EL (cell line): ENCODE data around the gene OGG1.

Experiments
- DNase-seq: peaks from one replicate; pipeline ENCODE4 v3.0.0-alpha.2; 2016

OGG1 gene

DNA sequence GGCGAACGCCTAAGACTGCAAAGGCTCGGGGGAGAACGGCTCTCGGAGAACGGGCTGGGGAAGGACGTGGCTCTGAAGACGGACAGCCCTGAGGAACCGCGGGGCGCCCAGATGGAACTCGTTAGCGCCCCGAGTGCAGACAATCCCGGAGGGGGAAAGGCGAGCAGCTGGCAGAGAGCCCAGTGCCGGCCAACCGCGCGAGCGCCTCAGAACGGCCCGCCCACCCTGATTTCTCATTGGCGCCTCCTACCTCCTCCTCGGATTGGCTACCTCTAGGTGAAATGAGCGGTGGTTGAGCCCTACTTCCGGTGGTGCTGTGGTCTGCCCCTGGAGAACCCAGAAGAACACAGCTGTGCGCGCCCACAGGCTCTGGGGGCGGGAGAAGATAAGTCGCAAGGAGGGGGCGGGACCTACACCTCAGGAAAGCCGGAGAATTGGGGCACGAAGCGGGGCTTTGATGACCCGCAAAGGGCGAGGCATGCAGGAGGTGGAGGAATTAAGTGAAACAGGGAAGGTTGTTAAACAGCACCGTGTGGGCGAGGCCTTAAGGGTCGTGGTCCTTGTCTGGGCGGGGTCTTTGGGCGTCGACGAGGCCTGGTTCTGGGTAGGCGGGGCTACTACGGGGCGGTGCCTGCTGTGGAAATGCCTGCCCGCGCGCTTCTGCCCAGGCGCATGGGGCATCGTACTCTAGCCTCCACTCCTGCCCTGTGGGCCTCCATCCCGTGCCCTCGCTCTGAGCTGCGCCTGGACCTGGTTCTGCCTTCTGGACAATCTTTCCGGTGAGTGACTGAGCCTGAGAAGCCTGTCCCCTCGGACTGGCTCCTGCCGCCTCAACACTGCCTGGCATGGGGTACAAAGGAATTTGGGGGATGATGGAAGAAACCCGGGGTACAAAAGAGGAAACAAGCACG is at the start of gene OGG1:
TSS of gene OGG1 (plus strand) at position 308 of the 911 bp plus-strand sequence. CDS start at position 643, 335 bp downstream.
- peak; percentile 99 for DNase-seq

DNA sequence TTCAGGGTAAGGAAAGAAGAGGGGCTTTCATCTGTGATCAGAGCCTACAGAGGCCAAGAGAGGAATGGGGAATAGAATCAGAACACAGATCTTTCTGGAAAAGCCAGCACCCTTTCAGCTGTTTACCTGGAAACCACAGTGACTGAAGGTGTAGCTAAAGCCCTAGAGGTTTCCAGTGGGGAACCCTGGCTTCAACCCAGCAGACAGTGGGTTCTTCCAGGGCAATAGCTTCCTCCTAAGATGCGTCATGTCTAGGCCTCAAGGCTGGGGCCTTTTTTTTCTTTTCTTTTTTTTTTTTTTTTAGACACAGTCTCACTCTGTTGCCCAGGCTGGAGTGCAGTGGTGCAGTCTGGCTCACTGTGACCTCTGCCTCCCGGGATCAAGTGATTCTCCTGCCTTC is 49.2 kb upstream of the OGG1 start:
- no peak for DNase-seq

DNA sequence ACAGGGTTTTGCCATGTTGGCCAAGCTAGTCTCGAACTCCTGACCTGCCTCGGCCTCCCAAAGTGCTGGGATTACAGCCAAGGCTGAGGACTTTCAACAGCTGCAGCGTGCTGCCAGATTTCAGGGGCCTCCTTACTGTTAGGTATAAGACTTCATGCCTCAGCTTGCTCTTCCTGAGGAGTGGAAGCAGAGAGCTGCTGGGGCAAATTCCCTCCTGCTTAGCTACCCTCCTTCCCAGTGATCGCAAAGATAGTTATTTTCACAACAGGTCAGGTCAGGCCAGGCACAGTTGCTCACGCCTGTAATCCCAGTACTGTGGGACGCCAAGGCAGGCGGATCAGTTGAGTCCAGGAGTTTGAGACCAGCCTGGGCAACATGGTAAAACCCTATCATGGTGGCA is 48.7 kb upstream of the OGG1 start:
- DNase-seq: no peak

DNA sequence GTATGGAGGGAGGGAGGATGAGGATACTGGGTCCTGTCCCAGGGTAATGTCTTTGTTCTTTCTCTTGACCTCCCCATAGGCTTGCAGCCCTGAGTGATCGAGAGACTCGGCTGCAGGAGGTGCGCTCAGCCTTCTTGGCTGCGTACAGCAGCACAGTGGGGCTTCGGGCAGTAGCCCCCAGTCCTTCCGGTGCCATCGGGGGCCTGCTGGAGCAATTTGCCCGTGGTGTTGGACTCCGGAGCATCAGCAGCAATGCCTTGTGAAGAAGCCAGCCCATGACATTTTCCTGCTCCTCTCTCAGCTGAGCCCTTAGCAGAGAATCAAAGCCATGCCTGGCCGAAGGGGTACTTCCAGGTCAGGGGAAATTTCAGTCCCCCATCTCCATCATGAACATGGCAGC is 48.0 kb upstream of the OGG1 start:
- no peak for DNase-seq

DNA sequence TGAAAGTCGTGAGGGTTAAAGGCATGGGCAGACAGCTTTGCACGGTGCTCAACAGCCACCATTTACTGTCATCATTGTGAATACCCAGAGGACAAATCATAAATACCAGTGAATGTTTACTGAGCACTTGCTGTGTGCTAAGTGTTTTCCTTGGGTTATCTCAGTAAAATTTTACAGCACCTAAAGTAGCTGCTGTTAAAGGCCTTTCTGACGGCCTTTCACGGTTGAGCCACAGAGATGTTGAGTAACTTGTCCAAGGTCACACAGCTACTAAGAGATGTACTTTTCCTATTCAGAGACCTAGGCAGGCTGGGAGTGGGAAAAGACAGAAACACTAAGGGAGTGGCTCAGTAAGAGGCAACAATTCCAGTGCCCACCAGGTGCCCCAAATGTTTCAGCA is 46.5 kb upstream of the OGG1 start:
- DNase-seq: no peak

DNA sequence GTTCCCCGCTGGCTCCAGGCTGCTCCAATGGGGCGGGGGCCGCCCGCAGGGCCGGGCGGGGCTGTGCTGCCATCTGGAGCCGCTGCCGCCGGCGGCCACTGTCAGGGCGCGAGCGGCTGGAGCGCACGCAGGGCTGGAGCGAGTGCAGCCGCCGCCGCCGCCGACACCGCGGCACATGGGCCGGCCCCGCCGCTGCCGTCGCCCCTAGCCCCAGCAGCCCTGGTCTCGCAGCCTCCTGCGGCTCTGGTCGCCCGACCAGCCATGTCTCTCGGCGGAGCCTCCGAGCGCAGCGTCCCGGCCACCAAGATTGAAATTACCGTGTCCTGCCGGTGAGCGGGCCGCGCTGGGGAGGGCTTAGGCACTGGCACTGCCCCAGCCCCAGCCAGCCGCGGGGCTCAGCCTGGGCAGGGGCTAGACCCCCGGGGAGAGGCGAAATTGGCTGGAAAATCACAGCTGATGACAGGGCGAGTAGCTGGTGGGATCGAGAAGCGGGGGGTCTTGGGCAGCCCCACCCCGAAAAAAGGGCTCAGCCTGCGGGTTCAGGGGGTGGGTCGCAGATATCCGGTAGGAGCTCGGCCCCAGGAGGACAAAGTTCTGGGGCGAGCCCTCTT is 45.9 kb upstream of the OGG1 start, which contains the start of gene CPNE9:
TSS of gene CPNE9 (plus strand) at position 98 of the 611 bp plus-strand sequence. CDS start at position 262, 164 bp downstream.
- no peak for DNase-seq

DNA sequence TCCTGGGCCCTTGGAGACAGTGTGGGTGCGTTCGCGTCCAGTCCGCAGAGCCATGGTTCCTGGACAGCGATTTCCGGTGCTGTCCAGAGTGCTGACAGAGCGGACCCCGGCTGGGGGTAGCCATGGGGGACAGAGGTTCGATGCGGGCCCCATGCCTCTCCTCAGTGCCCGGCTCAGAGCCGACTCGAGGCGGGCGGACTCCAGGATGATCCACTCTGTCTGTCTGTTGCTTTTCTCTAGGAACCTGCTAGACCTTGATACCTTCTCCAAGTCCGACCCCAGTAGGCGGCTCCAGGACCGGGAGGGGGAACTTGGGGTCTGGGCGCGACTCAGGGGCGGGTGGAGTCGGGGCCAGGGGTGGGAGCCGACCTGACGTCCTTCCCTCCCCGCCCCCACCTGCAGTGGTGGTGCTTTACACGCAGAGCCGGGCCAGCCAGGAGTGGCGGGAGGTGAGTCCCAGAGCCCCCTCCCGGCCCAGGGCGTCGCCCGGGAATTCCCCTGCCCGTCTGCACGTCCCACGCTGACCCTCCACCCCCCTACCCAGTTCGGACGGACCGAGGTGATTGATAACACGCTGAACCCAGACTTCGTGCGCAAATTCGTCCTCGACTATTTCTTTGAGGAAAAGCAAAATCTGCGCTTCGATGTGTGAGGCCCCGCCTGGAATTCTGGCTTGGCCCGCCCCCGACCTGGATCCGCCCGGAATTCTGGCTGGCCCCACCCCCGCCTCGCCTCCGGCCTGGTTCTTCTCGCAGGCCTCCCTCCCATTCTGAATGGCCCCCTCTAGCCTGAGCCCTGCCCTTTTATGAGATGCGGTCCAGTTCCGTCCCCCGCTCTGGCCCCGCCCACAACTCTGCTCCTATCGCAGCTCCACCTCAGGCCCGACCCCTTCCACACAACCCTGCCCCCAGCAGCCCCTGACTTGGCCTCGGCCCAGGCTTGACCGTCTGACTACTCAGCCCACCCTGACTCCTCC is 45.1 kb upstream of the OGG1 start:
- DNase-seq: peak; percentile 32

DNA sequence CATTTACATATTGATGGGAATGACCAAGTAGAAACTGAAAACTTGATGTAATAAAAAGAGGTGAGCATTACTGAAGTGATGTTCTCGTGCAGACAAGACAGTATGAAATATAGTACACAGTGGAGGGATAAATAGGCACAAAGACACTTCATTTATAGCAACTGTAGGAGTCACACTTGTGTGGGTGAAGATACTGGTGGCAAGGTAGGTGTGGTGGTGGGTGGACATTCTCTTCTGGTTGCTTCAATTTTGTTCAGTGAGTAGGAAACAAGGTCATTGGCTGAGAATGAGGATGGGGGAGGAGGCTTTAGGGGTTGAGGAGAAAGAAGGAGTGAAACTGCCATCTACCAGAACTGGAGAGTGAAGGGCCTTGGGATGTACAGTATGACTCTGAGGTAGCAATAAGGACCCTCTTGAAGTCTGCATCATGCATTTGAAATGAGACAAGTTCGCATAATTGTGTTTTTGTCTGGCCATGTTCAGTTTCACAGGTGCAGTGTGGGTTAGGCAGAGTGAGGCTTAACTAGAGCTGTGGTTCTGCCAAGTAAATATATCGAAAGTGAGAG is 39.5 kb upstream of the OGG1 start:
- no peak for DNase-seq

DNA sequence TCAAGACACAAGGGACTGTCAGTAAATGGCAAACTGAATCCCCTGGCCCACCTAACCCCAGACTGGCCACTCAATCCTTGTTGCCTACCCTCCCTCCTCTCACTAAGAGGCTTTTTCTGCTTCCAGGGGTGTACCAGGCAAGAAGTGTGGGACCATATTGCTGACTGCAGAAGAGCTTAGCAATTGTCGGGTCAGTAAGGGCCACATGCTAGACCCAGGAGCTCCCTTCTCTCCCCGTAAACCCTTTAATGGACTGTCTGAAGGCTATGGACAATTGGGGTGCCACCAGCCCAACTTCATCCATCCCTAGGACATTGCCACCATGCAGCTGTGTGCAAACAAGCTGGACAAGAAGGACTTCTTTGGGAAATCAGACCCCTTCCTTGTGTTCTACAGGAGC is 37.3 kb upstream of the OGG1 start:
- no peak for DNase-seq

DNA sequence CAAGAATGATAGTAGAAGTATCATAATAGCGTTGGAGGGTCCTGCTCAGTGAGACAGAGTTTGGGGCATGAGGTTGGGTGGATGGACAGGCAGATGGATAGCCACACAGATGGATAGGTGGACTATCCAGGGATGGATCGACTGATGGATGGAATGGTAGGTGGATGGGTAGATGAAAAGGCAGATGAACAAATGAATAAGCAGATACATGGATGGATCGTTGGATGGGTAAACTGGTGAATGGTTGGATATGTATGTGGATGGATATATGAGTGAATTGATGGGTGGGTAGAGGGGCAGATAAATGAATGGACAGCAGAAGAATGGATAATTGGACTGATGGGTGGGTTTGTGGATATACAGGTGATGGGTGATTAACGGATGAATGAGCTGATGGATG is 36.6 kb upstream of the OGG1 start:
- DNase-seq: no peak

DNA sequence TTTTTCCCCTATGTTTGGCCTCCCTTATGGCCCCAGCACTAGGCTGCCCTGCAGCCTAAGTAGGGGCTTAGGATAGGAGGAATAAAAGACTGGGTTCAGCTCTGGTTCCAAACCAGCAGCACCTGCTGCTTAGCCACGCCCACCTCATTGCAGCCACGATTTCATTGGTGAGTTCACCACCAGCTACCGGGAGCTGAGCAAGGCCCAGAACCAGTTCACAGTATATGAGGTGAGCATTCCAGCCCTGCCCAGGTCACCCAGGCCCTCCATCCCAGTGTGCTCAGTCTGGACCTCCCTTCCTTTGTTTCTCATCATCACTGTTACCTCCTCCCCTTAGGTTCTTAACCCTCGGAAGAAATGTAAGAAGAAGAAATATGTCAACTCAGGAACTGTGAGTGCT is 34.6 kb upstream of the OGG1 start:
- DNase-seq: no peak

DNA sequence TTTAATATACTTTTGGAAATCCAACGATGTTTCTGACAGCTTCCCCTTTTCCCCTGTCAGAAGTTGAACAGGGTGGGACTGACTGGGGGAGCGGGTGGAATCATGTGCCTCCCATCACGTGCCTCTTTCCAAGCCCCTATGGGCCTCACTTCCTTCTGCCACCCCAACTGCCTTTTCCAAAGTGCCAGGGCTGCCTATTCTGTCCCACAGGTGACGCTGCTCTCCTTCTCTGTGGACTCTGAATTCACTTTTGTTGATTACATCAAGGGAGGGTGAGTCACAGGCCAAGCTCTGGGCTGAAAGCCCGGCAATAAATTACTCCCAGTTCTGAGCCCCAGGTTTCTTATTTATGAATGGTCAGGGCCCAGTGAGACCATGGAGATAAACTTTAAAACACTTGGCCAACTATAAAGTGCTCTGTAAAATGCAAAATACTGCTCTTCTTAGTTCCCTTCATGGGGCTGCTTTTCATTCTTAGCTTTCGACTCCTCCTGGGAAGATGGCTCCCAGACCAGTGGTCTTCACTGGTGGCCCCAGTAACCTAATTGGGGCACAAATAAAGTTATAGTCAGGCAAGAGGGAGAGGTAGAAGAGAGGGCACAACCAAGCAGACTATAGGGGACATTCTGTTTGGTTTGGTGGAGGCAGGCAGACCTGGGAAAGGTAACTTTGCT is 33.9 kb upstream of the OGG1 start:
- peak; percentile 88 for DNase-seq

DNA sequence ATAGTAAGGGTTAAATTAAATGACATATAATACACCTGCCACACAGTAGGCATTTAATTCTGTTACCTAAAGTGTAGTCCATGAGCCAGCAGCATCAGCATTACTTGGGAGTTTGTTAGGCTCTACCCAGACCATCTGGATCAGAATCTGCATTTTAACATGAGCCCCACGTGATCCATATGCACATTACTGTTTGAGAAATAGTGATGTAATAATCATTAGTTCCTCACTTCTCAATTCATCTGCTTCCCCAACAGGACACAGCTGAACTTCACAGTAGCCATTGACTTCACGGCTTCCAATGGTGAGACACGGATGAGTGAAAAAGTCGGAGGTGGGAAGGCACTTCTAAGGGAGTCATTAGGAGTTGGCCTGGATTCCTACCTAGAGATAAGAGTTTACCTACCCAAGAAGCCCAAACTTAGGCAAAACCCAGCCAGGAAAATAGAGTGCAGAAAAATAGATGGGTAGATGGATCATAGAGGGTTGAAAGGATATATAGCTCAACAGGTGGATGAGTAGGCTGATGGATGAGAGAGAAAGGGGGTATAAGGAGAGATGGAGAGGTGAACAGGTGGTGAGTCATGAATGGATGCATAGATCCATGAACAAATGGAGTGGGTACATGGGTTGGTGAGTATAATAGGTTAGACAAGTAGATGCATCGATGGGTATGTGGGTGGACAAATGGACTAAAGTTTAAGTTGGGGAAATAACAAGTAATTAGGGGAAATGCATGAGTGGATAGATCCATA is 32.8 kb upstream of the OGG1 start:
- DNase-seq: no peak

DNA sequence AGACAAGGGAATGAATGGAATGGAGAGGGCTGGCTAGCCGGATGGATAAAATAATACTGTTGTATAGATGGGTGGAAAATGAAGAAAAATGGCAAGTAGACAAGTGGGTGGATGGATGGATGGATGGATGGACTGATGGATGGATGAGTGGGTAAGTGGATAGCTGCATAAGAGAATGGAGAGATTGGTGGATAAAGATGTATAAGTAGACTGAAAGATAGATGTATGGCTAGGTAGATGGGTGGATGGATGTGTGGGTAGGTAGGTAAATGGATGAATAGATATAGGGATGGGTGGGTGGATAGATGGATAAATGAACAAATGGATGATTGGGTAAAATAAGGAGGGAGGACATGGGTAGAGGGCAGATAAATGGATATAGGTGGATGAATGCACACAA is 32.2 kb upstream of the OGG1 start:
- DNase-seq: no peak

DNA sequence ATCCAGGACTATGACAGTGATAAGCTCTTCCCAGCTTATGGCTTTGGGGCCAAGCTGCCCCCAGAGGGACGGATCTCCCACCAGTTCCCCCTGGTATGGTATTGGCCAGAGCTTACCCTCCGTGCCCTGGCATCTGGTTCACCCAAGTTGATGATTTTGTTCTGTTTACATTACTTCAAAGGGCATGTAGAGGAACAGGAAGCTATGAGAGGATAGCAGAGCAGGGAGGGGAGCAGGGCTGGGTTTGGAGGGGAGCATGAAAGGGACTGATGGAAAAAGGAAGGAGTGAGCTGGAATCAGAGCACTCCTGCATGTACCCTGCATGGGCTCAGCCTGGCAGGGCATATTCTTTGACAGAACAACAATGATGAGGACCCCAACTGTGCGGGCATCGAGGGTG is 31.6 kb upstream of the OGG1 start:
- DNase-seq: no peak

DNA sequence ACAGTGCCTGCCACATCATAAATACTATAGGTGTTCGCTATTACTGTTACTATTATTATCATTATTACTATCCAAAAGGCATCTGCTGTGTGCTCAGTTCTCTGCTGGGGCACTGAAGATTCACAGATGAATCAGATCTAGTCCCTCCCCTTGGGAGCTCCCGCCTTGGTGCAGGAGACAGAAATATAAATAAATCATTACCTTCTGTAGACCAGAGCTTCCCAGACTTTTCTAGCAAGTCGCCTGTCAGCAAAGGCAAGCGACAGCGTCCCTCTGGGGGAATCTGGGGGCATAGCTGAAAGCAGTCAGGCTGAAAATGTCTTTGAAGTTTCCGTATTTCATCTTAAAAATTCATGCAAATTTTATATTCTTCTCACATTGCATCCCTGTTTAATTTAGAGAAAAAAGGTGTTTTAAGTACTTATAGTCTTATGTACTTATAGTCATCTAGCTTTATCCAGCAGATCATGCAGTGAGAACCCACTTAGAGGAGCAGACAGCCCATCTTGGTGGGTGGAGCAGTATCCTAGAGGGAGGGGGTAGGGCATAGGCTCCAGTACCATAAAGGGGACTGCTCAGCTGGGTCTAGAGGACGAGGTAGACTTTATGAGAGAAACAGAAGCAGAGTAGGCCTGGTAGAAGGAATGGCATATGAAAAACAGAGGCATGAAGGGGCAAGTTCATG is 28.6 kb upstream of the OGG1 start:
- no peak for DNase-seq

DNA sequence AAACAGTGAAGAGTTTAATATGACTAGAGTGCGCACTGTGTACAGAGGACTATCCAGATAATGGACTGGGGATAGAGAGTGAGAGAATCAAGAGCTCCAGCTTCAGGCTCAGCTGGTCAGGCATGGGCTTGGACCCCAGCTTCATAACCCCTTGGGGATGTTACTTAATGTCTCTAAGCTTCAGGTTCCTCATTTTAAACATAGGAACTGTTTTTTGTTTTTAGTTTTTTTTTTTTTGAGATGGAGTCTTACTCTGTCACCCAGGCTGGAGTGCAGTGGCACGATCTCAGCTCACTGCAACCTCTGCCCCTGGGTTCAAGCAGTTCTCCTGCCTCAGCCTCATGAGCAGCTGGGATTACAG is 28.1 kb upstream of the OGG1 start:
- DNase-seq: no peak

DNA sequence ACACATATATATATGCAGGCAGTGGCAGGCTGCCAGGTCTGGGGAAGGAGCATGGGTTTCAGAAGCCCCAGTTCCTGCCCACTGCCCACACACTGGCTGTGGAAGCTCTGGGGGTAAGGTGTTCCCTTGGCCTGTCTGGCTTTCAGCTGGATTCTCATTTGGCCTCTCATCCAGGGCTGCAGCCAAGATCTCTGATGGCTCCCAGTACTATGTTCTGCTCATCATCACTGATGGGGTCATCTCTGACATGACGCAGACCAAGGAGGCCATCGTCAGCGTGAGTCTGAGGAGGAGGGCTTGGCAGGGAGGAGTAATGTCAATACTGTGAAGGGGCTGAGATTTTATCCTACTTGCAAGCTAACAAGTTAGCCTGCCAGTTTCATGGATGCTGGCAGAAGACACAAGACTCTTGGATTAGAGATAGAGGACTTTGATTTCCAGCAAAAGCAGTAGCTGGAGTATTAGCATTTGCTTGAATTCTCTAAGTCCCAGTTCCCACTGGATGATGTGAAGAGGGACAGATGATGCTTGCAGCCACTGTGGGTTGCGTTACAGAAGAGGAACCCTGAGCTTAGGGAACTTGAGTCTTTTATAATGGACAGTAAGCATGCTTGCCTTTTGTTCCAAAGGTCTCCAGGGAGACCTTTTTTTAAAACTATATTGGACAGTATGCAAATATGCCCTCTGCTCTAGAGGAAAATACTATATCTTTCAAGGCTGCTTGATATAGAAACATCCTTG is 23.8 kb upstream of the OGG1 start:
- DNase-seq: no peak

DNA sequence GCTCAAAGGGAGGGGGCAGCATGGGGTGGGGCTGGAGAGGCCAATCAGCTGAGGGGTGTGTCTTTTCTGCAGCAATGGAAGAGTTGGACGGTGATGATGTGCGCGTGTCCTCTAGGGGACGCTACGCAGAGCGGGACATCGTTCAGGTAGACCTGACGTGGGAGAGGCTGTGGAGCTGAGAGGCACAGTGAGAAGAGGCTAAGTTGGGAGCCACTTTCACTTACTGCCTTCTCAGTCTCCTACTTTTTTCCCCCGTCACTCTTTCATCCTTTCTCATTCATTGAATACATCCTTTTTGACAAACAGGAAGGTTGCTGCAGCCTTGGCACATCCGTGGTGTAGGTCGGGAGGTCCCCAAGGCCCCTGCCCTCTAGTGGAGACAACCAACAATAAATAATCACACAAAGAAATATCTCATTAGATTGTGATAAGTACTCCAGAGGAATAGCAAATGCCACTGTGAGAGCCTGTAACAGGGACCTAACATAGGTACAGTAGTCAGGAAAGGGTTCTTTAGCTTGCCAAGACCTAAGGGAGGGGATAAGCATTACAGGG is 22.6 kb upstream of the OGG1 start:
- peak; percentile 25 for DNase-seq

DNA sequence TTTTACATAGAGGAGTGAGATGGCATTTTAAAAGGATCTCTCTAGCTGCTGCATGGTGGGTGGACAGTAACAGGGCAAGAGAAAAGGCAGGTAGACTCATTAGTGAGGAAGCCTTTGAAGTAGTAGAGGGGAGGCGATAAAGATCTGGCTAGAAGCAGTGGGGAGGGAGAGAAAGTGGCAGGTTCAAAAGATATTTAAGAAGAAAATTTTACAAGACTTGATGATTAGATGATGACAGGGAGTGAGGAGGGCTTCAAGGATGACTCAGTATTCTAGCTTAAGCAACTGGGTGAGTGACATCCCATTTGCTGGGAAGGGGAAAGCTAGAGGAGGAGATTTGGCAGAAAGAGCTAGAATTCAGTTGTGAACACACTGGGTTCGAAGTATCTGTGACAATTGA is 22.0 kb upstream of the OGG1 start:
- DNase-seq: no peak
